GM23338 (cell line): ENCODE results near the gene SHB. TPM values are rescaled to one million over a fixed set of nuclear protein-coding genes. Genes with fewer than 3 reads are reported as not detected.
A peak's percentile ranks its signal among the peaks of the same experiment; 100 is the strongest.

ENCODE experiments used
- ATAC-seq: fragments of 200-7000 bp; cut with Tn5 transposase; 3 replicates; pipeline ENCODE4 v1.9.1; 2020
- DNase-seq: peaks from one replicate; pipeline ENCODE4 v3.0.0-alpha.2; 2015; ENCODE audit warnings: low spot score
- H2AFZ ChIP-seq: fragments of 200-600 bp; sonication (generic); 2 replicates; pipeline ENCODE4 v1.8.0; 2016; ENCODE audit warnings: antibody characterized with exemption, mild to moderate bottlenecking, moderate library complexity
- H3F3A ChIP-seq: fragments of 200-600 bp; sonication (generic); replicated peaks from 2 replicates; pipeline ENCODE4 v1.8.0; 2017; ENCODE audit warnings: antibody characterized with exemption, mixed run types, low read depth
- H3K27ac ChIP-seq: fragments of 200-600 bp; sonication (generic); 2 replicates; pipeline ENCODE4 v1.6.1; 2016; ENCODE audit warnings: low read depth
- H3K27me3 ChIP-seq: fragments of 200-600 bp; sonication (generic); 2 replicates; pipeline ENCODE4 v1.8.0; 2016; ENCODE audit warnings: mild to moderate bottlenecking, mixed run types, moderate library complexity; ENCODE audit not compliant: insufficient read depth
- H3K36me3 ChIP-seq: fragments of 200-600 bp; sonication (generic); 2 replicates; pipeline ENCODE4 v1.8.0; 2016; ENCODE audit warnings: mild to moderate bottlenecking; ENCODE audit not compliant: insufficient read depth
- H3K4me1 ChIP-seq: fragments of 200-600 bp; sonication (generic); 2 replicates; pipeline ENCODE4 v1.8.0; 2016; ENCODE audit warnings: mild to moderate bottlenecking, moderate library complexity; ENCODE audit not compliant: insufficient read depth
- H3K4me2 ChIP-seq: fragments of 200-600 bp; sonication (generic); 2 replicates; pipeline ENCODE4 v1.7.1; 2017; ENCODE audit warnings: mixed run types
- H3K4me3 ChIP-seq: fragments of 200-600 bp; sonication (generic); 2 replicates; pipeline ENCODE4 v1.6.1; 2016; ENCODE audit warnings: mixed run types
- H3K79me2 ChIP-seq: fragments of 200-600 bp; sonication (generic); replicated peaks from 2 replicates; pipeline ENCODE4 v1.8.0; 2017; ENCODE audit warnings: mild to moderate bottlenecking; ENCODE audit not compliant: insufficient read depth
- H3K9me2 ChIP-seq: fragments of 200-600 bp; sonication (generic); 2 replicates; pipeline ENCODE4 v1.8.0; 2017; ENCODE audit not compliant: insufficient read depth
- H4K20me1 ChIP-seq: fragments of 200-600 bp; sonication (generic); replicated peaks from 2 replicates; pipeline ENCODE4 v1.8.0; 2017; ENCODE audit warnings: mild to moderate bottlenecking; ENCODE audit not compliant: insufficient read depth
- H3K27ac Mint-ChIP-seq: 2 replicates; pipeline ENCODE4 v1.8.0; 2020; ENCODE audit warnings: inconsistent platforms, mild to moderate bottlenecking, moderate library complexity, mixed read lengths
- H3K27me3 Mint-ChIP-seq: 3 replicates; pipeline ENCODE4 v1.8.0; 2022; ENCODE audit warnings: low read depth, mild to moderate bottlenecking, moderate library complexity, mixed read lengths, inconsistent platforms; ENCODE audit not compliant: insufficient read depth, poor library complexity
- H3K36me3 Mint-ChIP-seq: 3 replicates; pipeline ENCODE4 v1.8.0; 2021; ENCODE audit warnings: low read depth, mild to moderate bottlenecking, inconsistent platforms, moderate library complexity, mixed read lengths
- H3K4me1 Mint-ChIP-seq: 3 replicates; pipeline ENCODE4 v1.8.0; 2020; ENCODE audit warnings: mild to moderate bottlenecking, inconsistent platforms, mixed read lengths
- H3K4me3 Mint-ChIP-seq: 3 replicates; pipeline ENCODE4 v1.8.0; 2021; ENCODE audit warnings: moderate library complexity, mild to moderate bottlenecking, inconsistent platforms, mixed read lengths
- H3K9me3 Mint-ChIP-seq: 3 replicates; pipeline ENCODE4 v1.8.0; 2020; ENCODE audit warnings: moderate library complexity, mild to moderate bottlenecking, inconsistent platforms, mixed read lengths
- CTCF ChIP-seq, 2 experiments: fragments of 200-600 bp in 1 of 2; sonication (generic) in 1 of 2; conservative IDR thresholded peaks; 2 replicates each; pipeline versions ENCODE4 v1.5.1 to v1.6.1; 2016 to 2017; ENCODE audit warnings: antibody characterized with exemption in 2 of 2, low read depth in 2 of 2, mild to moderate bottlenecking in 2 of 2, moderate library complexity in 1 of 2
- EZH2 ChIP-seq: fragments of 200-600 bp; sonication (generic); IDR thresholded peaks from one replicate; pipeline ENCODE4 v1.8.0; 2017; ENCODE audit warnings: antibody characterized with exemption, mild to moderate bottlenecking, low read depth; ENCODE audit not compliant: unreplicated experiment
- NANOG ChIP-seq: IDR thresholded peaks from 2 replicates; pipeline ENCODE4 v1.6.1; 2016; ENCODE audit warnings: antibody characterized with exemption, borderline replicate concordance
- ZNF114 ChIP-seq: fragments of 250-450 bp; sonication (Bioruptor Pico); IDR thresholded peaks from 2 replicates; pipeline ENCODE4 v1.5.0; 2020; ENCODE audit warnings: mild to moderate bottlenecking, moderate library complexity
- ZNF331 ChIP-seq: fragments of 250-450 bp; sonication (Bioruptor Pico); IDR thresholded peaks from 2 replicates; pipeline ENCODE4 v1.5.0; 2020; ENCODE audit warnings: low read depth, mild to moderate bottlenecking, moderate library complexity
- ZNF462 ChIP-seq: fragments of 250-450 bp; sonication (Bioruptor Pico); IDR thresholded peaks from 2 replicates; pipeline ENCODE4 v1.5.0; 2020; ENCODE audit warnings: mild to moderate bottlenecking, moderate library complexity
- polyA plus RNA-seq: library from polyadenylated mRNA; unstranded; fragments of >200 nt; fragmentation: Nextera tagmentation; extraction: Ambion mirVana; gene quantifications from 2 replicates; pipeline ENCODE4 v1.2.1, GENCODE V29; 2016
- total RNA-seq: library from RNA; depleted of rRNA; stranded (reverse); fragments of >200 nt; shearing (Covaris generic); gene quantifications from 2 replicates; pipeline ENCODE4 v1.2.3, GENCODE V29; 2014

Gene SHB
- total and polyA plus RNA-seq, 2 experiments from 2014 or later: 1.5 to 14.0 TPM

GRCh38 chr9:38063363-38063707 is 5.7 kb downstream of the SHB start (continued):
- no peak for TF ChIP-seq ZNF462
- TF ChIP-seq ZNF114 (CRISPR knock-in tag): no peak
- TF ChIP-seq EZH2: no peak
- no peak for TF ChIP-seq ZNF331 (CRISPR knock-in tag)

- no peaks in the 10 kb centered on the region for H3K9me2 ChIP-seq
- peaks cover 18% of the 10 kb centered on the region for H3K27me3 ChIP-seq
- Mint-ChIP-seq H3K4me3 (no peak overlapping the region; the same call in 2 of the 3 replicates), H3K27me3 (peaks cover 25% of the 10 kb centered on the region), H3K4me1 (peaks cover 66% of the 10 kb centered on the region), H3K9me3 (no peaks in the 10 kb centered on the region; the same call in 2 of the 3 replicates), H3K36me3 (no peaks in the 10 kb centered on the region; the same call in 2 of the 3 replicates), H3K27ac (peak overlapping the region; percentile 28; the same call in 1 of the 2 replicates)
- H3K4me1 ChIP-seq: peaks cover 43% of the 10 kb centered on the region
- no peak overlapping the region for H3K27ac ChIP-seq
- peak overlapping the region; percentile 48; the same call in 1 of the 2 replicates for H3K4me2 ChIP-seq
- H3K4me3 ChIP-seq: no peak overlapping the region
- no peak for ATAC-seq
- H3K79me2 ChIP-seq: peaks cover 57% of the 10 kb centered on the region
- no peaks in the 10 kb centered on the region for H3F3A ChIP-seq
- no peak overlapping the region for H2AFZ ChIP-seq
- TF ChIP-seq NANOG (no peak), ZNF331 (CRISPR knock-in tag) (no peak), CTCF (conservative IDR thresholded peaks at IDR 0.05; ENCODE audit: low read depth in 2 of 2) (no peak), ZNF114 (CRISPR knock-in tag) (no peak)
- DNase-seq: no peak
- no peaks in the 10 kb centered on the region for H3K36me3 ChIP-seq
- peaks cover 26% of the 10 kb centered on the region for H4K20me1 ChIP-seq
These were observed 6.3 kb downstream of the SHB start for GRCh38 chr9:38062498-38063362.
